ENCODE data around the gene TDP1.

GRCh38 chr14:89926694-89927093, 29.0 kb upstream of the TDP1 start:
- no peak for TF ChIP-seq CTCF (IDR thresholded peaks at IDR 0.05 in 4 of 5, conservative IDR thresholded peaks at IDR 0.05 in 1 of 5)
- TF ChIP-seq POLR2A (IDR thresholded peaks at IDR 0.05), result no peak
